ENCODE measurements around the gene MAG. TPM values are rescaled to one million over a fixed set of nuclear protein-coding genes. Genes with fewer than 3 reads are reported as not detected.
A peak's percentile ranks its signal among the peaks of the same experiment; 100 is the strongest.
"Not testable (repeated sequence)": the region's sequence is repeated elsewhere in the genome, so short reads cannot be mapped to it uniquely, and the experiment has no call there.

MAG gene
- total and polyA plus RNA-seq, 2 donors (not counting 1 experiment from before 2014, with no cell fraction given), result 0.50 TPM; not detected in 1

DNA sequence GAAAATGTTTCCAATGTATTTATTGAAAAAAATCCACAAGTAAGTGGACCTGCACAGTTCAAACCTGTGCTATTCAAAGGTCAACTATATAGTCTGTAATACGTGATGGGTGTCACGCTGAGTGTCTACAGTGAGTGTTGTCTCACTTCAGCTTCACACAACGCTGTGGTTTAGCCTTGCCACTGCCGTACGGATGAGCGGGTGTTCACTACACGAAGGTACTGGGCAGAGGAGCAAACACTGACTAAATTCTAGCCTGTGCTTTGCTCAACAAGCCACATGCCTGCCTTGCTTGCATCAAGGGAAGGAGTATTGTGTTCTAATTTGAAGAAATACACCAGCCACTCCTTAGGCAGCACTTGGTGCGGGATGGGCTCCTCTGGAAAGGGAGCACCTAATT lies 62.9 kb downstream of the MAG start:
- Histone ChIP-seq H2AFZ (ENCODE audit: low read length) (no peak overlapping the region), H4K20me1 (ENCODE audit: control insufficient read depth, extremely low read depth, insufficient read depth, low read length) (no peaks in the 10 kb centered on the region), H3K36me3 (ENCODE audit: control insufficient read depth, insufficient read depth, low read length) (no peaks in the 10 kb centered on the region), H3K9me3 (ENCODE audit: control insufficient read depth, insufficient read depth, low read depth, low read length) (no peaks in the 10 kb centered on the region), H3K4me2 (ENCODE audit: extremely low read depth, insufficient read depth, low read length) (no peak overlapping the region), H3K27ac (ENCODE audit: insufficient read depth, low read length) (no peak overlapping the region), H3K79me2 (ENCODE audit: control insufficient read depth, insufficient read depth, low read length) (no peaks in the 10 kb centered on the region), H3K9ac (ENCODE audit: insufficient read depth, low read length) (no peak overlapping the region), H3K27me3 (ENCODE audit: control insufficient read depth, insufficient read depth, low read length) (no peaks in the 10 kb centered on the region), H3K4me1 (ENCODE audit: control insufficient read depth, extremely low read depth, insufficient read depth, low read length) (no peaks in the 10 kb centered on the region), H3K4me3 (replicated peaks in 1 of 4; ENCODE audit: control extremely low read depth in 1 of 4, insufficient read depth in 1 of 4, low read depth in 3 of 4, low read length in 4 of 4) (no peak overlapping the region)
- TF ChIP-seq EZH2 (IDR thresholded peaks at IDR 0.05; ENCODE audit: low read length, missing control alignments), result no peak
- TF ChIP-seq, protein P1, sequence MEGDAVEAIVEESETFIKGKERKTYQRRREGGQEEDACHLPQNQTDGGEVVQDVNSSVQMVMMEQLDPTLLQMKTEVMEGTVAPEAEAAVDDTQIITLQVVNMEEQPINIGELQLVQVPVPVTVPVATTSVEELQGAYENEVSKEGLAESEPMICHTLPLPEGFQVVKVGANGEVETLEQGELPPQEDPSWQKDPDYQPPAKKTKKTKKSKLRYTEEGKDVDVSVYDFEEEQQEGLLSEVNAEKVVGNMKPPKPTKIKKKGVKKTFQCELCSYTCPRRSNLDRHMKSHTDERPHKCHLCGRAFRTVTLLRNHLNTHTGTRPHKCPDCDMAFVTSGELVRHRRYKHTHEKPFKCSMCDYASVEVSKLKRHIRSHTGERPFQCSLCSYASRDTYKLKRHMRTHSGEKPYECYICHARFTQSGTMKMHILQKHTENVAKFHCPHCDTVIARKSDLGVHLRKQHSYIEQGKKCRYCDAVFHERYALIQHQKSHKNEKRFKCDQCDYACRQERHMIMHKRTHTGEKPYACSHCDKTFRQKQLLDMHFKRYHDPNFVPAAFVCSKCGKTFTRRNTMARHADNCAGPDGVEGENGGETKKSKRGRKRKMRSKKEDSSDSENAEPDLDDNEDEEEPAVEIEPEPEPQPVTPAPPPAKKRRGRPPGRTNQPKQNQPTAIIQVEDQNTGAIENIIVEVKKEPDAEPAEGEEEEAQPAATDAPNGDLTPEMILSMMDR (conservative IDR thresholded peaks at IDR 0.05 in 1 of 2, IDR thresholded peaks at IDR 0.05 in 1 of 2; ENCODE audit: low read depth in 1 of 2, low read length in 2 of 2), result no peak
- DNase-seq (ENCODE audit: low read depth in 2 of 2), result no peak

DNA sequence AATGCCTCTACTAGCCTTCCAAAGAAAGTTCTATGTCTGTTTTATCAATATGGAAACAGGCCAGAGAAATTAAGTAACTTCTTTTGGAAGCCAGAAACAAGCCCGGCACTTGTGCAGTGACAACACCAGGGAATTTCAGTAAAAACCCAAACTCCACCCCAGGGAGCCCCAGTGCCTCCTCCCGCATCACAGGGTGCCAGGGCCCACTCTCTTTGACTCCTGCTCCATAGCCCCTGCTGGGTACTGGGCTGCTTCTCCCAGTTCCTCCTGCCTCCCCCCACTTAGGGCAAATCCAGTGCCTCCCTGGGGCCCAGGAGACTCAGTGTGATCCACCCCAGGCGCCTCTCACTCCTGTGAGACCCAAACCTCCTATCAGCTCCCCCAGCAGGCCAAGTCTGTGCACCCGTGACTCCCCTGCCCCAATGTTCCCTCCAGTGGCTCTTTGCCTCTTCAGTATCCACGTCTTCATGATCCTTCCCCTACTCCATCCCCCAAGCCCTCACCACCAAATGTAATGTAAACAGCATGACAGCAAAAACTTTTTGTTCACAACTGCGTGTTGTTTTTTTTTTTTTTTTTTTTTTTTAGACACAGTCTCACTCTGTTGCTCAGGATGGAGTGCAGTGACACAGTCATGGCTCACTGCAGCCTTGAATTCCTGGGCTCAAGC lies 64.0 kb downstream of the MAG start:
- no peaks in the 10 kb centered on the region for H3K79me2 ChIP-seq (ENCODE audit: control insufficient read depth, insufficient read depth, low read length)
- no peak for TF ChIP-seq EZH2 (IDR thresholded peaks at IDR 0.05; ENCODE audit: low read length, missing control alignments)
- TF ChIP-seq, protein P1 (conservative IDR thresholded peaks at IDR 0.05 in 1 of 2, IDR thresholded peaks at IDR 0.05 in 1 of 2; ENCODE audit: low read depth in 1 of 2, low read length in 2 of 2), result no peak
- no peak overlapping the region for H3K4me2 ChIP-seq (ENCODE audit: extremely low read depth, insufficient read depth, low read length)
- no peak overlapping the region for H2AFZ ChIP-seq (ENCODE audit: low read length)
- DNase-seq (ENCODE audit: low read depth in 2 of 2), result peak in 1 of 2 donors; percentile 54
- H3K4me1 ChIP-seq (ENCODE audit: control insufficient read depth, extremely low read depth, insufficient read depth, low read length), result no peaks in the 10 kb centered on the region
- H3K27ac ChIP-seq (ENCODE audit: insufficient read depth, low read length), result no peak overlapping the region
- no peaks in the 10 kb centered on the region for H4K20me1 ChIP-seq (ENCODE audit: control insufficient read depth, extremely low read depth, insufficient read depth, low read length)
- no peaks in the 10 kb centered on the region for H3K9me3 ChIP-seq (ENCODE audit: control insufficient read depth, insufficient read depth, low read depth, low read length)
- no peak overlapping the region for H3K4me3 ChIP-seq (replicated peaks in 1 of 4; ENCODE audit: control extremely low read depth in 1 of 4, insufficient read depth in 1 of 4, low read depth in 3 of 4, low read length in 4 of 4)
- no peaks in the 10 kb centered on the region for H3K36me3 ChIP-seq (ENCODE audit: control insufficient read depth, insufficient read depth, low read length)
- H3K27me3 ChIP-seq (ENCODE audit: control insufficient read depth, insufficient read depth, low read length), result no peaks in the 10 kb centered on the region
- H3K9ac ChIP-seq (ENCODE audit: insufficient read depth, low read length), result no peak overlapping the region

DNA sequence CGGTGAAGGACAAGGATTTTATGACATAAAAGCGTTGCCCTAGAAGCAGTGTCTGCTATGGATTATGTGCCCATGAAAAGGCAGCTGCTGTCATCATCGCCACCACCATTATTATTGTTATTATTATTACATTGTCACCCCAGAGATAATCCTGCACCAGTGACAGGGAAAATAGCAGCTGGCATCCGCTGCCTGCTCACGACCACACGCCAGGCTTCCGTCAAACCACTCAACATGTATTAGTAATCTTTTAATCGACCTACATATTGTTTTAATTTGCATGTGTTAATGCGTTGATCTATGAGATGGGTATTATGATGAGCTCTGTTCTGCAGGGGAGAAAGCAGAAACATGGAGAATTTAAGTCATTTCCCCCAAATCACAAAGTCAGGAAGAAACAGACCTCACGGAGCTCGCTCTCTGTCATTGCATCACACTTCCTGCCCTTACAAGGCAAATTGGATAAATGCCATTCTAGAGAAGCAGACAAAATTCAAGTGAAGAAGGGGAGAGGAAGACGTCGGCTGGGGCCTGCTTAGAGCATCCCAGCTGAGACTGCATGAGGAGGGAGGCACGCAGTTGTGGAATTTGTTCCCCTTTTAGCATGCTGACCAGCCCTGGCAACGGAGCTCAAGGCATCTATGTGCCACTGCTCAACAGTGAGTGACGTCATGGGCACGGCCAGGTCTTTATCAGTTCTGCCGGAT lies 66.1 kb downstream of the MAG start, which contains the start of gene FFAR3:
TSS of gene FFAR3 (plus strand) at position 594 of the 707 bp plus-strand sequence. CDS start 431 bp downstream, outside the sequence.
- TF ChIP-seq, protein P1 (conservative IDR thresholded peaks at IDR 0.05 in 1 of 2, IDR thresholded peaks at IDR 0.05 in 1 of 2; ENCODE audit: low read depth in 1 of 2, low read length in 2 of 2), result no peak
- TF ChIP-seq EZH2 (IDR thresholded peaks at IDR 0.05; ENCODE audit: low read length, missing control alignments), result no peak
- Histone ChIP-seq H3K36me3 (ENCODE audit: control insufficient read depth, insufficient read depth, low read length) (no peaks in the 10 kb centered on the region), H3K9me3 (ENCODE audit: control insufficient read depth, insufficient read depth, low read depth, low read length) (no peaks in the 10 kb centered on the region), H3K4me3 (replicated peaks in 1 of 4; ENCODE audit: control extremely low read depth in 1 of 4, insufficient read depth in 1 of 4, low read depth in 3 of 4, low read length in 4 of 4) (peak within 1 kb of the TSS in 1 of 4 experiments; percentile 3), H3K27me3 (ENCODE audit: control insufficient read depth, insufficient read depth, low read length) (no peaks in the 10 kb centered on the region), H3K4me1 (ENCODE audit: control insufficient read depth, extremely low read depth, insufficient read depth, low read length) (no peaks in the 10 kb centered on the region), H3K9ac (ENCODE audit: insufficient read depth, low read length) (no peak within 1 kb of the TSS), H3K79me2 (ENCODE audit: control insufficient read depth, insufficient read depth, low read length) (no peaks in the 10 kb centered on the region), H3K4me2 (ENCODE audit: extremely low read depth, insufficient read depth, low read length) (no peak within 1 kb of the TSS), H3K27ac (ENCODE audit: insufficient read depth, low read length) (no peak within 1 kb of the TSS), H4K20me1 (ENCODE audit: control insufficient read depth, extremely low read depth, insufficient read depth, low read length) (no peaks in the 10 kb centered on the region), H2AFZ (ENCODE audit: low read length) (no peak within 1 kb of the TSS)
- DNase-seq (ENCODE audit: low read depth in 2 of 2), result peak in 1 of 2 donors; percentile 56

DNA sequence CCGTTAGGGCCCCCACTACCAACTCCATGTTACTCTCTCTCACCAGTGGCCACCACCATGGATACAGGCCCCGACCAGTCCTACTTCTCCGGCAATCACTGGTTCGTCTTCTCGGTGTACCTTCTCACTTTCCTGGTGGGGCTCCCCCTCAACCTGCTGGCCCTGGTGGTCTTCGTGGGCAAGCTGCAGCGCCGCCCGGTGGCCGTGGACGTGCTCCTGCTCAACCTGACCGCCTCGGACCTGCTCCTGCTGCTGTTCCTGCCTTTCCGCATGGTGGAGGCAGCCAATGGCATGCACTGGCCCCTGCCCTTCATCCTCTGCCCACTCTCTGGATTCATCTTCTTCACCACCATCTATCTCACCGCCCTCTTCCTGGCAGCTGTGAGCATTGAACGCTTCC lies 66.9 kb downstream of the MAG start:
- H3K4me3 ChIP-seq (replicated peaks in 1 of 4; ENCODE audit: control extremely low read depth in 1 of 4, insufficient read depth in 1 of 4, low read depth in 3 of 4, low read length in 4 of 4); H3K9ac ChIP-seq (ENCODE audit: insufficient read depth, low read length); DNase-seq (ENCODE audit: low read depth in 2 of 2); H4K20me1 ChIP-seq (ENCODE audit: control insufficient read depth, extremely low read depth, insufficient read depth, low read length); H2AFZ ChIP-seq (ENCODE audit: low read length); H3K4me2 ChIP-seq (ENCODE audit: extremely low read depth, insufficient read depth, low read length); H3K27ac ChIP-seq (ENCODE audit: insufficient read depth, low read length); H3K79me2 ChIP-seq (ENCODE audit: control insufficient read depth, insufficient read depth, low read length); H3K36me3 ChIP-seq (ENCODE audit: control insufficient read depth, insufficient read depth, low read length); H3K27me3 ChIP-seq (ENCODE audit: control insufficient read depth, insufficient read depth, low read length); H3K4me1 ChIP-seq (ENCODE audit: control insufficient read depth, extremely low read depth, insufficient read depth, low read length); H3K9me3 ChIP-seq (ENCODE audit: control insufficient read depth, insufficient read depth, low read depth, low read length): not testable (repeated sequence)

Data from fibroblast of lung (primary cell).